ENCODE measurements around the gene CGB1. TPM values are rescaled to one million over a fixed set of nuclear protein-coding genes. Genes with fewer than 3 reads are reported as not detected.

CGB1 gene
- total RNA-seq, 1 donor from 2014 or later = not detected

- no peak for DNase-seq (ENCODE audit: low spot score)
Measured at GRCh38 chr19:48994035-48994386, 42.7 kb downstream of the CGB1 start.

- peak; percentile 100 for DNase-seq (ENCODE audit: low spot score)
Measured at GRCh38 chr19:48993175-48994034, 43.3 kb downstream of the CGB1 start, which contains the start of the genes GYS1 and RUVBL2. TSS of gene GYS1 (minus strand) at chr19:48993309. CDS start at chr19:48993112, 197 bp downstream. TSS of gene RUVBL2 (plus strand) at chr19:48993887. CDS start at chr19:48993912, 25 bp downstream.

- no peak for DNase-seq (ENCODE audit: low spot score)
Measured at GRCh38 chr19:48992581-48993174, 44.0 kb downstream of the CGB1 start.

GRCh38 chr19:48991873-48992580 lies 44.7 kb downstream of the CGB1 start:
- peak; percentile 63 for DNase-seq (ENCODE audit: low spot score)

- no peak for DNase-seq (ENCODE audit: low spot score)
Measured at GRCh38 chr19:48991011-48991609, 45.6 kb downstream of the CGB1 start.

- DNase-seq (ENCODE audit: low spot score) = no peak
Measured at GRCh38 chr19:48990400-48990799, 46.3 kb downstream of the CGB1 start.

- no peak for DNase-seq (ENCODE audit: low spot score)
Measured at GRCh38 chr19:48989701-48990291, 46.9 kb downstream of the CGB1 start.

GRCh38 chr19:48988860-48989259 lies 47.8 kb downstream of the CGB1 start:
- no peak for DNase-seq (ENCODE audit: low spot score)

- no peak for DNase-seq (ENCODE audit: low spot score)
Measured at GRCh38 chr19:48988286-48988685, 48.4 kb downstream of the CGB1 start.

- no peak for DNase-seq (ENCODE audit: low spot score)
Measured at GRCh38 chr19:48987323-48987722, 49.4 kb downstream of the CGB1 start.

- no peak for DNase-seq (ENCODE audit: low spot score)
Measured at GRCh38 chr19:48986211-48986610, 50.5 kb downstream of the CGB1 start.

GRCh38 chr19:48985711-48986110 lies 51.0 kb downstream of the CGB1 start:
- DNase-seq (ENCODE audit: low spot score) = no peak

Other genes with a start within 250 kb of the CGB1 start
- gene BCAT2, start 225.9 kb downstream of the CGB1 start, total RNA-seq = 56.3 TPM
- gene HSD17B14, start 200.4 kb downstream of the CGB1 start, total RNA-seq = 10.6 TPM
- gene PLEKHA4, start 168.3 kb downstream of the CGB1 start, total RNA-seq = 18.9 TPM
- 42.7 TPM for gene PPP1R15A, start 164.5 kb downstream of the CGB1 start, total RNA-seq
- gene TULP2, start 138.2 kb downstream of the CGB1 start, total RNA-seq = 0.75 TPM
- gene NUCB1, start 136.6 kb downstream of the CGB1 start, total RNA-seq = 292 TPM
- gene DHDH, start 103.2 kb downstream of the CGB1 start, total RNA-seq = 1.9 TPM
- 110 TPM for gene BAX, start 82.0 kb downstream of the CGB1 start, total RNA-seq
- gene FTL, start 71.6 kb downstream of the CGB1 start, total RNA-seq = 4,398 TPM
- gene GYS1, start 43.6 kb downstream of the CGB1 start, total RNA-seq = 41.3 TPM
- 60.3 TPM for gene RUVBL2, start 43.0 kb downstream of the CGB1 start, total RNA-seq
- gene LHB, start 19.8 kb downstream of the CGB1 start, total RNA-seq = not detected
- not detected for gene CGB3, start 12.6 kb downstream of the CGB1 start, total RNA-seq
- not detected for gene CGB2, start 5.0 kb downstream of the CGB1 start, total RNA-seq
- gene CGB5, start 7.0 kb upstream of the CGB1 start, total RNA-seq = not detected
- gene CGB8, start 12.2 kb upstream of the CGB1 start, total RNA-seq = not detected
- gene CGB7, start 20.9 kb upstream of the CGB1 start, total RNA-seq = 0.14 TPM
- gene NTF4, start 27.9 kb upstream of the CGB1 start, total RNA-seq = 0.26 TPM
- gene KCNA7, start 35.8 kb upstream of the CGB1 start, total RNA-seq = not detected
- gene SNRNP70, start 48.6 kb upstream of the CGB1 start, total RNA-seq = 300 TPM
- 6.8 TPM for gene LIN7B, start 77.5 kb upstream of the CGB1 start, total RNA-seq
- 2.7 TPM for gene C19orf73, start 82.2 kb upstream of the CGB1 start, total RNA-seq
- 9.7 TPM for gene PPFIA3, start 82.6 kb upstream of the CGB1 start, total RNA-seq
- gene HRC, start 118.5 kb upstream of the CGB1 start, total RNA-seq = 2.1 TPM
- gene TRPM4, start 120.9 kb upstream of the CGB1 start, total RNA-seq = 145 TPM